Ectodermal cell (in vitro differentiated cells): ENCODE data around the gene JMJD7.

ENCODE experiments used
- H3K27ac ChIP-seq: 2 replicates; pipeline ENCODE4 v1.7.0; 2013; ENCODE audit warnings: mild to moderate bottlenecking, low read depth, low read length; ENCODE audit not compliant: insufficient read depth, poor library complexity, severe bottlenecking
- H3K27me3 ChIP-seq: 2 replicates; pipeline ENCODE4 v1.7.0; 2013; ENCODE audit warnings: mild to moderate bottlenecking, low read length; ENCODE audit not compliant: insufficient read depth, control insufficient read depth, poor library complexity, severe bottlenecking
- H3K36me3 ChIP-seq: one replicate; pipeline ENCODE4 v1.7.0; 2013; ENCODE audit warnings: low read length; ENCODE audit not compliant: control insufficient read depth, insufficient read depth
- H3K4me1 ChIP-seq: one replicate; pipeline ENCODE4 v1.7.0; 2013; ENCODE audit warnings: low read length; ENCODE audit not compliant: control insufficient read depth, insufficient read depth
- H3K4me3 ChIP-seq: 2 replicates; pipeline ENCODE4 v1.7.0; 2013; ENCODE audit warnings: low read depth, low read length, control low read depth; ENCODE audit not compliant: insufficient read depth
- H3K9me3 ChIP-seq: 2 replicates; pipeline ENCODE4 v1.7.0; 2013; ENCODE audit warnings: mild to moderate bottlenecking, low read length, moderate library complexity; ENCODE audit not compliant: control insufficient read depth
- WGBS, 2 experiments: methylation state at CpG; one replicate each; pipeline ENCODE4 v1.1.7; 2013; ENCODE audit warnings: missing lambda C conversion rate in 2 of 2; 5-methylcytosine and 5-hydroxymethylcytosine counted together

JMJD7 gene

GRCh38 chr15:41842229-41842628 lies 14.3 kb downstream of the JMJD7 start:
- no peaks in the 10 kb centered on the region for H3K36me3 ChIP-seq
- H3K4me3 ChIP-seq, result no peak overlapping the region
- H3K4me1 ChIP-seq, result no peaks in the 10 kb centered on the region
- H3K27me3 ChIP-seq, result no peaks in the 10 kb centered on the region
- no peaks in the 10 kb centered on the region for H3K9me3 ChIP-seq
- 75 to 79% methylated on average over 12 of the region's 12 CpGs for WGBS, 2 experiments
- H3K27ac ChIP-seq, result peak overlapping the region; percentile 26

GRCh38 chr15:41843571-41843970 lies 15.7 kb downstream of the JMJD7 start:
- WGBS, 2 experiments, result 85 to 86% methylated on average over 10 of the region's 10 CpGs
- Histone ChIP-seq H3K36me3 (no peaks in the 10 kb centered on the region), H3K4me3 (no peak overlapping the region), H3K27me3 (no peaks in the 10 kb centered on the region), H3K9me3 (no peaks in the 10 kb centered on the region), H3K27ac (no peak overlapping the region), H3K4me1 (no peaks in the 10 kb centered on the region)

- 87 to 88% methylated on average over 12 of the region's 12 CpGs for WGBS, 2 experiments
- Histone ChIP-seq H3K36me3 (no peaks in the 10 kb centered on the region), H3K4me1 (no peaks in the 10 kb centered on the region), H3K9me3 (no peaks in the 10 kb centered on the region), H3K27ac (no peak overlapping the region), H3K27me3 (no peaks in the 10 kb centered on the region), H3K4me3 (no peak overlapping the region)
Observed at GRCh38 chr15:41844814-41845213, 16.9 kb downstream of the JMJD7 start.

- Histone ChIP-seq H3K27me3 (no peaks in the 10 kb centered on the region), H3K4me1 (no peaks in the 10 kb centered on the region), H3K4me3 (no peak overlapping the region), H3K9me3 (no peaks in the 10 kb centered on the region), H3K36me3 (no peaks in the 10 kb centered on the region), H3K27ac (no peak overlapping the region)
- 92 to 94% methylated on average over 14 of the region's 14 CpGs for WGBS, 2 experiments
Observed at GRCh38 chr15:41847206-41847605, 19.3 kb downstream of the JMJD7 start.

- 94 to 96% methylated on average over 9 of the region's 9 CpGs for WGBS, 2 experiments
- Histone ChIP-seq H3K4me1 (no peaks in the 10 kb centered on the region), H3K27ac (no peak overlapping the region), H3K9me3 (no peaks in the 10 kb centered on the region), H3K27me3 (no peaks in the 10 kb centered on the region), H3K4me3 (no peak overlapping the region), H3K36me3 (no peaks in the 10 kb centered on the region)
Observed at GRCh38 chr15:41847981-41848380, 20.1 kb downstream of the JMJD7 start.

- Histone ChIP-seq H3K4me3 (no peak overlapping the region), H3K27ac (no peak overlapping the region), H3K27me3 (no peaks in the 10 kb centered on the region), H3K36me3 (no peaks in the 10 kb centered on the region), H3K9me3 (no peaks in the 10 kb centered on the region), H3K4me1 (no peaks in the 10 kb centered on the region)
- 91 to 94% methylated on average over 10 of the region's 10 CpGs for WGBS, 2 experiments
Observed at GRCh38 chr15:41848631-41849030, 20.7 kb downstream of the JMJD7 start.

- H3K9me3 ChIP-seq, result no peaks in the 10 kb centered on the region
- WGBS, 2 experiments, result 88 to 89% methylated on average over 6 of the region's 6 CpGs
- no peak overlapping the region for H3K4me3 ChIP-seq
- H3K36me3 ChIP-seq, result no peaks in the 10 kb centered on the region
- H3K4me1 ChIP-seq, result no peaks in the 10 kb centered on the region
- no peak overlapping the region for H3K27ac ChIP-seq
- H3K27me3 ChIP-seq, result no peaks in the 10 kb centered on the region
Observed at GRCh38 chr15:41849204-41849603, 21.3 kb downstream of the JMJD7 start.

GRCh38 chr15:41849861-41850260 lies 22.0 kb downstream of the JMJD7 start:
- no peak overlapping the region for H3K27ac ChIP-seq
- no peaks in the 10 kb centered on the region for H3K27me3 ChIP-seq
- H3K4me1 ChIP-seq, result peaks cover 2% of the 10 kb centered on the region
- WGBS, 2 experiments, result 87 to 90% methylated on average over 8 of the region's 8 CpGs
- H3K4me3 ChIP-seq, result no peak overlapping the region
- H3K36me3 ChIP-seq, result no peaks in the 10 kb centered on the region
- H3K9me3 ChIP-seq, result no peaks in the 10 kb centered on the region

GRCh38 chr15:41850482-41851166 lies 22.7 kb downstream of the JMJD7 start:
- Histone ChIP-seq H3K4me3 (no peak overlapping the region), H3K27me3 (no peaks in the 10 kb centered on the region), H3K27ac (no peak overlapping the region), H3K36me3 (no peaks in the 10 kb centered on the region), H3K4me1 (peaks cover 10% of the 10 kb centered on the region), H3K9me3 (no peaks in the 10 kb centered on the region)
- 90 to 91% methylated on average over 16 of the region's 16 CpGs for WGBS, 2 experiments

- peaks cover 10% of the 10 kb centered on the region for H3K4me1 ChIP-seq
- H3K4me3 ChIP-seq, result no peak overlapping the region
- H3K27me3 ChIP-seq, result no peaks in the 10 kb centered on the region
- no peaks in the 10 kb centered on the region for H3K36me3 ChIP-seq
- H3K27ac ChIP-seq, result no peak overlapping the region
- H3K9me3 ChIP-seq, result no peaks in the 10 kb centered on the region
- 87 to 89% methylated on average over 11 of the region's 11 CpGs for WGBS, 2 experiments
Observed at GRCh38 chr15:41851167-41851523, 23.3 kb downstream of the JMJD7 start.
